Smooth muscle cell (in vitro differentiated cells): ENCODE measurements around the gene EPRS1. TPM values are rescaled to one million over a fixed set of nuclear protein-coding genes. Genes with fewer than 3 reads are reported as not detected.

ENCODE experiments used
- DNase-seq: peaks from one replicate; lab custom pipeline; 2025; ENCODE audit not compliant: unreplicated experiment; lab: John Stamatoyannopoulos, UW
- H2AFZ ChIP-seq: fragments of 200-600 bp; sonication (generic); 2 replicates; pipeline ENCODE4 v1.6.0; 2016; ENCODE audit warnings: antibody characterized with exemption, low read depth, mild to moderate bottlenecking
- H3F3A ChIP-seq: fragments of 200-600 bp; sonication (generic); 2 replicates; pipeline ENCODE4 v1.6.0; 2017; ENCODE audit warnings: antibody characterized with exemption, low read depth
- H3K27ac ChIP-seq: fragments of 200-600 bp; sonication (generic); 2 replicates; pipeline ENCODE4 v1.5.1; 2016; ENCODE audit warnings: low read depth, mild to moderate bottlenecking
- H3K27me3 ChIP-seq: fragments of 200-600 bp; sonication (generic); 2 replicates; pipeline ENCODE4 v1.6.1; 2016; ENCODE audit warnings: low read depth, mild to moderate bottlenecking
- H3K36me3 ChIP-seq: fragments of 200-600 bp; sonication (generic); 2 replicates; pipeline ENCODE4 v1.5.1; 2016; ENCODE audit warnings: low read depth
- H3K4me1 ChIP-seq: fragments of 200-600 bp; sonication (generic); 2 replicates; pipeline ENCODE4 v1.5.1; 2016; ENCODE audit warnings: low read depth
- H3K4me2 ChIP-seq: fragments of 200-600 bp; sonication (generic); 2 replicates; pipeline ENCODE4 v1.6.0; 2016; ENCODE audit warnings: mild to moderate bottlenecking
- H3K4me3 ChIP-seq: fragments of 200-600 bp; sonication (generic); 2 replicates; pipeline ENCODE4 v1.5.1; 2016; ENCODE audit warnings: mild to moderate bottlenecking
- H3K79me2 ChIP-seq: fragments of 200-600 bp; sonication (generic); 2 replicates; pipeline ENCODE4 v1.6.0; 2016; ENCODE audit warnings: low read depth, mild to moderate bottlenecking
- H3K9ac ChIP-seq: fragments of 200-600 bp; sonication (generic); 2 replicates; pipeline ENCODE4 v1.6.0; 2016; ENCODE audit warnings: low read depth
- H3K9me3 ChIP-seq: fragments of 200-600 bp; sonication (generic); replicated peaks from 2 replicates; pipeline ENCODE4 v1.5.1; 2016; ENCODE audit warnings: low read depth
- H4K20me1 ChIP-seq: fragments of 200-600 bp; sonication (generic); 2 replicates; pipeline ENCODE4 v1.6.0; 2016; ENCODE audit warnings: low read depth
- WGBS: methylation state at CpG from one replicate; pipeline ENCODE4 v1.1.7; 2016; ENCODE audit warnings: low lambda C conversion rate; 5-methylcytosine and 5-hydroxymethylcytosine counted together
- polyA plus RNA-seq: library from polyadenylated mRNA; unstranded; fragments of >200 nt; fragmentation: Nextera tagmentation; extraction: Ambion mirVana; gene quantifications from 2 replicates; pipeline ENCODE4 v1.2.1, GENCODE V29; 2016
- total RNA-seq: library from RNA; depleted of rRNA; stranded (reverse); fragments of >200 nt; gene quantifications from 2 replicates; pipeline ENCODE4 v1.2.3, GENCODE V29; 2014
- TF ChIP-seq, protein P1 (sequence below): fragments of 200-600 bp; sonication (generic); IDR thresholded peaks from 2 replicates; pipeline ENCODE4 v1.5.1; 2017; ENCODE audit warnings: borderline replicate concordance, mild to moderate bottlenecking, antibody characterized with exemption; ENCODE audit not compliant: insufficient read depth, poor library complexity, severe bottlenecking

Gene EPRS1
- total and polyA plus RNA-seq, 2 experiments from 2014 or later: 40.2 to 79.4 TPM

DNA sequence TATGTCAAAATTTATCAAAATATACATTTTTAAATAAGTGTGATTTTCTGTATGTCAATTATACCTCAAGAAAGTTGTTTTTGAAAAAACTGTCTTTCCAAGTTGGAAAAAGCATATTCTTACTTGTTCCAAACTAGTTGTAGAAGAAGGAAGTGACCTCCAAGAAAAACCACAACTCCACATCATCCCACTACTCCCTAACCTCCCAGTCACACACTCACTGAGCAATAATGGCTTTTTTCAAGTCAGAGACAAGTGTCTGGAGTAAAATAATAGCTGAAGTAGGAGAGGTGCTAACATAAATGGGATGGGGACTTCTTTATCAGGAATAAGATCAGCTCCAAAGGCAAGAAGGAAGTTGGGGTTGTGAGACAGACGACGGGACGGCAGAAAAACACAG is 13.4 kb downstream of the EPRS1 start:
- Histone ChIP-seq H3K4me1 (no peaks in the 10 kb centered on the region), H3K36me3 (peaks cover 19% of the 10 kb centered on the region), H3K4me3 (no peak overlapping the region), H3F3A (no peaks in the 10 kb centered on the region), H4K20me1 (peaks cover 33% of the 10 kb centered on the region), H2AFZ (no peak overlapping the region), H3K79me2 (peaks cover 23% of the 10 kb centered on the region), H3K9ac (no peak overlapping the region), H3K4me2 (no peak overlapping the region), H3K27me3 (no peaks in the 10 kb centered on the region), H3K27ac (no peak overlapping the region), H3K9me3 (no peaks in the 10 kb centered on the region)
- DNase-seq: no peak
- TF ChIP-seq, protein P1, sequence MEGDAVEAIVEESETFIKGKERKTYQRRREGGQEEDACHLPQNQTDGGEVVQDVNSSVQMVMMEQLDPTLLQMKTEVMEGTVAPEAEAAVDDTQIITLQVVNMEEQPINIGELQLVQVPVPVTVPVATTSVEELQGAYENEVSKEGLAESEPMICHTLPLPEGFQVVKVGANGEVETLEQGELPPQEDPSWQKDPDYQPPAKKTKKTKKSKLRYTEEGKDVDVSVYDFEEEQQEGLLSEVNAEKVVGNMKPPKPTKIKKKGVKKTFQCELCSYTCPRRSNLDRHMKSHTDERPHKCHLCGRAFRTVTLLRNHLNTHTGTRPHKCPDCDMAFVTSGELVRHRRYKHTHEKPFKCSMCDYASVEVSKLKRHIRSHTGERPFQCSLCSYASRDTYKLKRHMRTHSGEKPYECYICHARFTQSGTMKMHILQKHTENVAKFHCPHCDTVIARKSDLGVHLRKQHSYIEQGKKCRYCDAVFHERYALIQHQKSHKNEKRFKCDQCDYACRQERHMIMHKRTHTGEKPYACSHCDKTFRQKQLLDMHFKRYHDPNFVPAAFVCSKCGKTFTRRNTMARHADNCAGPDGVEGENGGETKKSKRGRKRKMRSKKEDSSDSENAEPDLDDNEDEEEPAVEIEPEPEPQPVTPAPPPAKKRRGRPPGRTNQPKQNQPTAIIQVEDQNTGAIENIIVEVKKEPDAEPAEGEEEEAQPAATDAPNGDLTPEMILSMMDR: no peak
- 89% methylated on average over 2 of the region's 3 CpGs for WGBS

DNA sequence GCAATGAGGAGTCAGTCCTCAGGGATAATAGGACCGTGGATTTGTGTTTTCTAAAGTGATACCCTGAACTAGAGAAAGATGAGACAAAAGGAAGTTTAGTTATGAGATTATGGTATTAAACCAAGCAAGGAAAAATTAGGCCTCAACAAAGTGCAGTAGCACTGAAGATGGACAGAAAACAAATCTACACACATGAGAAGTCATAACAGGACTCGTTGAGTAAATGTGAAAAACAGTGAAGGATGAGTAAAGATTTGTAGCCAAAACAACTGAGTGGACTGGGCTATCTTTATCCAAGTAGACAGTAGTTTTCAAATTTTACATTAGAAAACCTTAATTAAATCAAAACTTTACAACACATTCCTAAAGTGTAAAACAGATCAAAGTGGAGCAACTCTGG is 15.0 kb downstream of the EPRS1 start:
- Histone ChIP-seq H3K9ac (no peak overlapping the region), H3K36me3 (peaks cover 19% of the 10 kb centered on the region), H4K20me1 (peaks cover 24% of the 10 kb centered on the region), H3K27ac (no peak overlapping the region), H3K4me3 (no peak overlapping the region), H3F3A (no peaks in the 10 kb centered on the region), H3K4me1 (no peaks in the 10 kb centered on the region), H2AFZ (no peak overlapping the region), H3K9me3 (no peaks in the 10 kb centered on the region), H3K4me2 (no peak overlapping the region), H3K79me2 (peaks cover 8% of the 10 kb centered on the region), H3K27me3 (no peaks in the 10 kb centered on the region)
- WGBS: 94% methylated on average over 2 of the region's 2 CpGs
- no peak for DNase-seq
- TF ChIP-seq, protein P1: no peak

DNA sequence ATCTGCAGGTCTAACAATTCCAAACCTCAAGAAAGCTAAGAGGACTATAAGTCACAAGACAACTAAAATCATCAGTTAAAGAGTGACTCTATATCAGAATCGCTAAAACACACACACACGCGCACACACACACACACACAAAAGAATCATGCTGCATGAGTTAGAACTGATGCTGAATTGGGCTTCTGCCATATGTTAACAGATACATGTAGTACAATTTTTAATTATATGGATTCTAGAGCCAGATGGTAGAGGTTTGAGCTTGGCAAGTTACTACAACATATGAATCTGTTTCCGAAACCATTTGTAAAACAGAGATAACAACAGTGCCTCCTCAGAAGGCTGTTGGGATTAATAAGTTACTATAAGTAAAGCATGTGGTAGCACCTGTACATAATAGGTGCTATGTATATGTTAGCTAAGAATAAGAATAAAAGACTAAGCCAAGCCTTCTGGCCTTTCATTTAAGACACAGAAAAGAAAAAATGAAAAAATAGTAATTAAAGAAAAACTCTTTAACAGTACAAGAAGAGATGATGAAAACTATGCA is 17.9 kb downstream of the EPRS1 start:
- Histone ChIP-seq H4K20me1 (peaks cover under 1% of the 10 kb centered on the region), H3K9ac (no peak overlapping the region), H3F3A (no peaks in the 10 kb centered on the region), H3K27me3 (no peaks in the 10 kb centered on the region), H3K4me2 (no peak overlapping the region), H3K4me1 (no peaks in the 10 kb centered on the region), H3K4me3 (no peak overlapping the region), H3K79me2 (no peaks in the 10 kb centered on the region), H2AFZ (no peak overlapping the region), H3K9me3 (no peaks in the 10 kb centered on the region), H3K27ac (no peak overlapping the region), H3K36me3 (peaks cover 41% of the 10 kb centered on the region)
- DNase-seq: no peak
- TF ChIP-seq, protein P1: no peak
- 91% methylated on average over 4 of the region's 4 CpGs for WGBS

DNA sequence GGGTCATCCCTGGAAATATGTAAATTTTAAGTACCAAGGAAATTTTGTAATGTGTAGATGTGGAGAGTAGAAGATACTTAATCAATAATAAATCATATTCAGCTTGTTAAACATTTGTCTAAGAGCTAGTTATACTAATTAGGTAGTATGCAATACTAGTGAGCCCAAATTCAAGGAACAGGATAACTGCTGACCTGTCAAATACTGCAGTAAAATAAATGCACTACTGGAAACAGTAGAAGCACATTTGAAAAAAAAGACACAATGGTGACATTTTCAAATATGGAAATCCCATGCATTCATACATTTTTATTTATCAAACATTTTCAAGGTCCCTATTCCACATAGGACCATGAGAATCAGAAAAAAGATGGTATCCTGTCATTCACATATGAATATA is 27.2 kb downstream of the EPRS1 start:
- Histone ChIP-seq H3K9me3 (no peaks in the 10 kb centered on the region), H3K4me2 (no peak overlapping the region), H3K4me3 (no peak overlapping the region), H3F3A (no peaks in the 10 kb centered on the region), H2AFZ (no peak overlapping the region), H4K20me1 (peaks cover 8% of the 10 kb centered on the region), H3K4me1 (no peaks in the 10 kb centered on the region), H3K27ac (no peak overlapping the region), H3K9ac (no peak overlapping the region), H3K36me3 (peaks cover 34% of the 10 kb centered on the region), H3K27me3 (no peaks in the 10 kb centered on the region), H3K79me2 (no peaks in the 10 kb centered on the region)
- no peak for DNase-seq
- TF ChIP-seq, protein P1: no peak
